H1 (cell line): ENCODE measurements around the gene NPIPB6. TPM values are rescaled to one million over a fixed set of nuclear protein-coding genes. Genes with fewer than 3 reads are reported as not detected.
A peak's percentile ranks its signal among the peaks of the same experiment; 100 is the strongest.

Experiments used
- CTCF ChIA-PET: fragments of 300-600 bp; sonication (Branson Sonifier 250); formaldehyde crosslinking; loops from one replicate; lab custom pipeline; 2021; ENCODE audit not compliant: partially characterized antibody; lab: Charles Lee
- POLR2A ChIA-PET: fragments of 300-600 bp; sonication (Branson Sonifier 250); formaldehyde crosslinking; loops from one replicate; lab custom pipeline; 2021; ENCODE audit warnings: inconsistent platforms; ENCODE audit not compliant: partially characterized antibody; lab: Charles Lee
- DNase-seq, 2 experiments: peaks; one replicate each; pipeline versions ENCODE4 v3.0.0 to v3.0.0-alpha.2; 2010 to 2022; ENCODE audit warnings: low spot score in 2 of 2, low read depth in 1 of 2, mixed read lengths in 1 of 2
- FAIRE-seq: peaks from 2 replicates; lab custom pipeline; 2011; peaks lifted over from hg19 to GRCh38; lab: Jason Lieb, UNC
- H2AFZ ChIP-seq: 2 replicates; pipeline ENCODE4 v1.8.1; 2012; ENCODE audit warnings: low read length, inconsistent platforms
- H2AK5ac ChIP-seq: 2 replicates; pipeline ENCODE4 v1.6.1; 2013; ENCODE audit warnings: low read depth, low read length
- H2BK120ac ChIP-seq: replicated peaks from 2 replicates; pipeline ENCODE3; 2013; ENCODE audit warnings: low read depth, low read length, inconsistent platforms
- H2BK12ac ChIP-seq: 2 replicates; pipeline ENCODE4 v1.6.1; 2013; ENCODE audit warnings: low read depth, low read length
- H2BK15ac ChIP-seq: 2 replicates; pipeline ENCODE4 v1.6.1; 2013; ENCODE audit warnings: low read length
- H2BK20ac ChIP-seq: 2 replicates; pipeline ENCODE4 v1.6.1; 2013; ENCODE audit warnings: low read length
- H2BK5ac ChIP-seq: 2 replicates; pipeline ENCODE4 v1.6.1; 2013; ENCODE audit warnings: low read depth, low read length
- H3K14ac ChIP-seq: 2 replicates; pipeline ENCODE4 v1.6.1; 2013; ENCODE audit warnings: inconsistent platforms; ENCODE audit not compliant: insufficient read length
- H3K18ac ChIP-seq: 2 replicates; pipeline ENCODE4 v1.6.1; 2013; ENCODE audit warnings: low read length; ENCODE audit errors: extremely low read depth
- H3K23ac ChIP-seq: 2 replicates; pipeline ENCODE4 v1.6.1; 2013; ENCODE audit warnings: inconsistent platforms; ENCODE audit not compliant: insufficient read length
- H3K23me2 ChIP-seq: 2 replicates; pipeline ENCODE4 v1.6.1; 2013; ENCODE audit warnings: low read depth, low read length
- H3K27ac ChIP-seq: 2 replicates; pipeline ENCODE4 v1.6.1; 2011; ENCODE audit warnings: low read depth, low read length, inconsistent platforms
- H3K27me3 ChIP-seq, 4 experiments: replicated peaks in 1 of 4; 1 replicate in 1 of 4; 2 replicates in 3 of 4; pipeline versions ENCODE4 v1.6.1 to v1.8.1; 2011 to 2013; ENCODE audit warnings: low read length in 3 of 4, mild to moderate bottlenecking in 3 of 4, inconsistent platforms in 2 of 4, mixed read lengths in 2 of 4, moderate library complexity in 1 of 4; ENCODE audit not compliant: control insufficient read depth in 3 of 4, insufficient read depth in 3 of 4; ENCODE audit errors: extremely low read depth in 1 of 4
- H3K36me3 ChIP-seq, 4 experiments: 2 replicates each; pipeline versions ENCODE4 v1.6.1 to v1.8.1; 2011 to 2013; ENCODE audit warnings: mild to moderate bottlenecking in 4 of 4, low read length in 3 of 4, moderate library complexity in 2 of 4, control low read depth in 1 of 4, inconsistent platforms in 1 of 4; ENCODE audit not compliant: insufficient read depth in 4 of 4, control insufficient read depth in 2 of 4
- H3K4ac ChIP-seq: replicated peaks from 2 replicates; pipeline ENCODE3; 2013; ENCODE audit warnings: low read length, low read depth, mixed read lengths, inconsistent platforms; ENCODE audit not compliant: insufficient read length
- H3K4me1 ChIP-seq, 4 experiments: replicated peaks in 1 of 4; 1 replicate in 1 of 4; 2 replicates in 3 of 4; pipeline versions ENCODE4 v1.6.1 to v1.8.1; 2011 to 2013; ENCODE audit warnings: low read length in 3 of 4, inconsistent platforms in 2 of 4, mixed read lengths in 1 of 4; ENCODE audit not compliant: insufficient read depth in 4 of 4, control insufficient read depth in 3 of 4
- H3K4me2 ChIP-seq, 2 experiments: 2 replicates each; pipeline versions ENCODE4 v1.6.1 to v1.8.1; 2011 to 2013; ENCODE audit warnings: low read depth in 2 of 2, low read length in 2 of 2, control low read depth in 1 of 2, inconsistent platforms in 1 of 2, mild to moderate bottlenecking in 1 of 2; ENCODE audit not compliant: insufficient read depth in 1 of 2
- H3K4me3 ChIP-seq, 4 experiments: fragments of 200-600, 300-600 bp in 1 of 4; sonication (generic), shearing (Covaris generic), sonication (Bioruptor Twin) in 1 of 4; 2 replicates each; pipeline versions ENCODE4 v1.5.1 to v1.8.1; 2011 to 2016; ENCODE audit warnings: low read length in 4 of 4, low read depth in 3 of 4, control low read depth in 2 of 4, inconsistent platforms in 2 of 4, mild to moderate bottlenecking in 2 of 4, mixed read lengths in 1 of 4, moderate library complexity in 1 of 4; ENCODE audit not compliant: insufficient read depth in 2 of 4; ENCODE audit errors: extremely low read depth in 1 of 4
- H3K56ac ChIP-seq: replicated peaks from 2 replicates; pipeline ENCODE3; 2013; ENCODE audit warnings: low read depth, mild to moderate bottlenecking, mixed read lengths, low read length, inconsistent platforms; ENCODE audit not compliant: insufficient read length
- H3K79me1 ChIP-seq: 2 replicates; pipeline ENCODE4 v1.6.1; 2013; ENCODE audit warnings: low read depth, low read length, control low read depth
- H3K79me2 ChIP-seq, 2 experiments: 2 replicates each; pipeline versions ENCODE4 v1.6.1 to v1.8.1; 2012 to 2013; ENCODE audit warnings: low read length in 2 of 2, mild to moderate bottlenecking in 2 of 2, inconsistent platforms in 1 of 2; ENCODE audit not compliant: insufficient read depth in 2 of 2, control insufficient read depth in 1 of 2
- H3K9ac ChIP-seq, 4 experiments: replicated peaks in 1 of 4; 1 replicate in 1 of 4; 2 replicates in 3 of 4; pipeline versions ENCODE4 v1.6.1 to v1.8.1; 2011 to 2013; ENCODE audit warnings: low read depth in 3 of 4, low read length in 3 of 4, control low read depth in 2 of 4, mild to moderate bottlenecking in 2 of 4, moderate library complexity in 2 of 4, inconsistent platforms in 1 of 4; ENCODE audit errors: extremely low read depth in 1 of 4
- H3K9me3 ChIP-seq, 2 experiments: 2 replicates each; pipeline versions ENCODE4 v1.6.1 to v1.8.1; 2012 to 2013; ENCODE audit warnings: mild to moderate bottlenecking in 2 of 2, moderate library complexity in 2 of 2, control low read depth in 1 of 2, inconsistent platforms in 1 of 2, low read depth in 1 of 2, low read length in 1 of 2, mixed read lengths in 1 of 2; ENCODE audit not compliant: insufficient read depth in 2 of 2
- H4K20me1 ChIP-seq, 2 experiments: replicated peaks in 1 of 2; 2 replicates each; pipeline versions ENCODE3 to v1.8.1; 2011 to 2013; ENCODE audit warnings: inconsistent platforms in 2 of 2, low read length in 2 of 2, mild to moderate bottlenecking in 1 of 2; ENCODE audit not compliant: insufficient read depth in 2 of 2, control insufficient read depth in 1 of 2
- H4K5ac ChIP-seq: 2 replicates; pipeline ENCODE4 v1.6.1; 2013; ENCODE audit warnings: low read length, low read depth, mixed read lengths, inconsistent platforms; ENCODE audit not compliant: insufficient read length
- H4K8ac ChIP-seq: 2 replicates; pipeline ENCODE4 v1.8.0; 2013; ENCODE audit warnings: mild to moderate bottlenecking, moderate library complexity, low read length, inconsistent platforms; ENCODE audit not compliant: insufficient read depth; ENCODE audit errors: extremely low read depth
- H4K91ac ChIP-seq: replicated peaks from 2 replicates; pipeline ENCODE3; 2013; ENCODE audit warnings: low read length, mixed read lengths, inconsistent platforms; ENCODE audit not compliant: insufficient read length
- ATF3 ChIP-seq: IDR thresholded peaks from 2 replicates; pipeline ENCODE4 v1.6.1; 2011; ENCODE audit warnings: low read depth, mild to moderate bottlenecking, low read length; ENCODE audit not compliant: insufficient read depth
- CREB1 ChIP-seq: IDR thresholded peaks from 2 replicates; pipeline ENCODE4 v1.6.1; 2012; ENCODE audit warnings: inconsistent platforms
- CTBP2 ChIP-seq: IDR thresholded peaks from 2 replicates; pipeline ENCODE4 v1.7.0; 2011; ENCODE audit warnings: borderline replicate concordance, mild to moderate bottlenecking, moderate library complexity, mixed read lengths, low read length; ENCODE audit not compliant: insufficient read depth, insufficient read length
- MAFK ChIP-seq: IDR thresholded peaks from 2 replicates; pipeline ENCODE4 v1.6.1; 2012; ENCODE audit warnings: low read depth, mild to moderate bottlenecking, improper control_type of control experiment, low read length
- RAD21 ChIP-seq, 2 experiments: IDR thresholded peaks in 1 of 2; conservative IDR thresholded peaks in 1 of 2; 2 replicates each; pipeline ENCODE4 v1.6.1; 2011; ENCODE audit warnings: low read depth in 2 of 2, low read length in 2 of 2, improper control_type of control experiment in 1 of 2, inconsistent platforms in 1 of 2, mild to moderate bottlenecking in 1 of 2, moderate library complexity in 1 of 2
- TCF12 ChIP-seq: IDR thresholded peaks from 2 replicates; pipeline ENCODE4 v1.6.1; 2011; ENCODE audit warnings: low read depth, mild to moderate bottlenecking, low read length
- WGBS, 2 experiments: shearing (Covaris generic) in 1 of 2; methylation state at CpG; one replicate each; pipeline versions ENCODE4 v1.1.6 to v1.1.7; 2013 to 2015; ENCODE audit warnings: low lambda C conversion rate in 2 of 2, mixed read lengths in 2 of 2, inconsistent platforms in 1 of 2, low coverage in 1 of 2, missing lambda C conversion rate in 1 of 2; ENCODE audit not compliant: insufficient replicate concordance in 2 of 2, insufficient coverage in 1 of 2, insufficient read length in 1 of 2; ENCODE audit errors: extremely low coverage in 1 of 2, missing lambda C conversion rate in 1 of 2; 5-methylcytosine and 5-hydroxymethylcytosine counted together
- polyA plus RNA-seq, 7 experiments: library from polyadenylated mRNA; depleted of rRNA in 3 of 7; stranded (reverse) in 5 of 7; unstranded in 2 of 7; fragments of >200 nt in 5 of 7; fragments of 200-250 nt in 2 of 7; gene quantifications; 1 replicate in 5 of 7; 2 replicates in 1 of 7; 4 replicates in 1 of 7; pipeline versions ENCODE4 v1.2.1 to v1.2.3, GENCODE V29; 2011 to 2013; ENCODE audit warnings: missing spikeins in 2 of 7, mixed read lengths in 2 of 7
- total RNA-seq: library from RNA; stranded (reverse); fragmentation: NEBNext Ultra II Directional; extraction: Animal tissue kit (Norgen Biotek cat#: 25700); gene quantifications from 2 replicates; pipeline ENCODE4 v1.2.1, GENCODE V29; 2021
- TF ChIP-seq, protein P1 (sequence below): IDR thresholded peaks from 2 replicates; pipeline ENCODE4 v1.6.1; 2011; ENCODE audit warnings: low read length, improper control_type of control experiment

NPIPB6 gene
- total and polyA plus RNA-seq, 2 of the 8 experiments (the other 6 are each of a cell fraction or from before 2014, with no cell fraction given), result 0.83 to 1.9 TPM

GRCh38 chr16:28317040-28317880, 46.0 kb downstream of the NPIPB6 start:
- no peak overlapping the region for H2AK5ac ChIP-seq
- H3K27ac ChIP-seq, result no peak overlapping the region
- no peaks in the 10 kb centered on the region for H3K23me2 ChIP-seq
- no peak overlapping the region for H3K4me2 ChIP-seq
- no peak overlapping the region for H4K91ac ChIP-seq
- H3K4ac ChIP-seq, result no peak overlapping the region
- no peak overlapping the region for H3K18ac ChIP-seq
- no peaks in the 10 kb centered on the region for H3K27me3 ChIP-seq
- no peak overlapping the region for H2BK12ac ChIP-seq
- ChIA-PET CTCF (interaction anchor here (0.6 to 6.5 kb wide), 20 partner anchors 8 to 749 kb away, joined by 3 to 152 read pairs (median 4); no protein-coding TSS in a partner anchor), POLR2A (interaction anchor here (0.7 to 2.0 kb wide), 6 partner anchors 19 to 999 kb away, joined by 3 to 10 read pairs (median 4); partner anchors contain the start of gene SBK1)
- H3K4me1 ChIP-seq, result no peaks in the 10 kb centered on the region
- peaks cover 0 to 2% of the 10 kb centered on the region in 2 experiments; a peak in 1 of 4 replicates for H3K79me2 ChIP-seq
- no peak overlapping the region for H2BK120ac ChIP-seq
- H2AFZ ChIP-seq, result no peak overlapping the region
- peak in 1 of 2 experiments; percentile 92 for DNase-seq
- no peak overlapping the region for H4K5ac ChIP-seq
- H3K56ac ChIP-seq, result no peak overlapping the region
- FAIRE-seq, result no peak
- H3K9me3 ChIP-seq, result no peaks in the 10 kb centered on the region
- H3K14ac ChIP-seq, result no peak overlapping the region
- no peak overlapping the region for H3K23ac ChIP-seq
- WGBS, 2 experiments, result 61% methylated on average over 18 of the region's 22 CpGs; no CpG with 5 or more reads in 1 of the 2 experiments
- H3K79me1 ChIP-seq, result peaks cover 13% of the 10 kb centered on the region
- peaks cover 0 to 24% (median 10%) of the 10 kb centered on the region in 4 experiments; a peak in 6 of 8 replicates for H3K36me3 ChIP-seq
- H2BK15ac ChIP-seq, result no peak overlapping the region
- H2BK20ac ChIP-seq, result no peak overlapping the region
- H4K20me1 ChIP-seq, result peaks cover 12 to 24% of the 10 kb centered on the region in 2 experiments
- H2BK5ac ChIP-seq, result no peak overlapping the region; the same call in 1 of the 2 replicates
- no peak overlapping the region for H3K9ac ChIP-seq
- no peak overlapping the region for H4K8ac ChIP-seq
- H3K4me3 ChIP-seq, result no peak overlapping the region
- TF ChIP-seq MAFK (peak; percentile 32; the same call in 1 of the 2 replicates), TCF12 (no peak), CREB1 (peak; percentile 73), CTBP2 (no peak), RAD21 (IDR thresholded peaks at IDR 0.05 in 1 of 2, conservative IDR thresholded peaks at IDR 0.05 in 1 of 2; ENCODE audit: low read depth in 2 of 2, low read length in 2 of 2) (peak; percentile 72 to 81), ATF3 (no peak)
- TF ChIP-seq, protein P1, sequence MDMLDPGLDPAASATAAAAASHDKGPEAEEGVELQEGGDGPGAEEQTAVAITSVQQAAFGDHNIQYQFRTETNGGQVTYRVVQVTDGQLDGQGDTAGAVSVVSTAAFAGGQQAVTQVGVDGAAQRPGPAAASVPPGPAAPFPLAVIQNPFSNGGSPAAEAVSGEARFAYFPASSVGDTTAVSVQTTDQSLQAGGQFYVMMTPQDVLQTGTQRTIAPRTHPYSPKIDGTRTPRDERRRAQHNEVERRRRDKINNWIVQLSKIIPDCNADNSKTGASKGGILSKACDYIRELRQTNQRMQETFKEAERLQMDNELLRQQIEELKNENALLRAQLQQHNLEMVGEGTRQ, result no peak
